Thymus (tissue), 11 donors: ENCODE results near the gene GPR15. TPM values are rescaled to one million over a fixed set of nuclear protein-coding genes. Genes with fewer than 3 reads are reported as not detected.

Source experiments
- DNase-seq, 9 donors: peaks; one replicate each; pipeline ENCODE4 v3.0.0-alpha.2; 2013; ENCODE audit warnings: low spot score in 9 of 9, low read depth in 6 of 9, missing footprints in 1 of 9
- H3K27ac ChIP-seq, 2 donors: one replicate each; pipeline ENCODE4 v1.5.1; 2013; ENCODE audit warnings: control low read depth in 1 of 2, low read depth in 1 of 2, low read length in 1 of 2, mild to moderate bottlenecking in 1 of 2, moderate library complexity in 1 of 2
- H3K27me3 ChIP-seq, 2 donors: one replicate each; pipeline ENCODE4 v1.5.1; 2013; ENCODE audit warnings: low read length in 1 of 2; ENCODE audit not compliant: control insufficient read depth in 2 of 2, insufficient read depth in 1 of 2
- H3K36me3 ChIP-seq, 2 donors: one replicate each; pipeline ENCODE4 v1.5.1; 2013; ENCODE audit warnings: low read length in 1 of 2, mild to moderate bottlenecking in 1 of 2, moderate library complexity in 1 of 2; ENCODE audit not compliant: control insufficient read depth in 2 of 2, insufficient read depth in 2 of 2
- H3K4me1 ChIP-seq, 2 donors: one replicate each; pipeline ENCODE4 v1.5.1; 2013; ENCODE audit warnings: low read length in 2 of 2; ENCODE audit not compliant: control insufficient read depth in 2 of 2, insufficient read depth in 2 of 2
- H3K4me3 ChIP-seq, 2 donors: one replicate each; pipeline ENCODE4 v1.5.1; 2013; ENCODE audit warnings: low read length in 2 of 2, control low read depth in 1 of 2, mild to moderate bottlenecking in 1 of 2
- H3K9me3 ChIP-seq, 2 donors: one replicate each; pipeline ENCODE4 v1.5.1; 2013; ENCODE audit warnings: low read length in 1 of 2, mild to moderate bottlenecking in 1 of 2; ENCODE audit not compliant: control insufficient read depth in 2 of 2, insufficient read depth in 1 of 2
- WGBS: extraction: QIAGEN DNeasy Blood & Tissue Kit; methylation state at CpG from one replicate; pipeline ENCODE4 v1.1.7; 2013; 5-methylcytosine and 5-hydroxymethylcytosine counted together
- polyA plus RNA-seq: library from polyadenylated mRNA; stranded (reverse); fragments of 200-250 nt; gene quantifications from one replicate; pipeline ENCODE4 v1.2.3, GENCODE V29; 2013
- total RNA-seq: library from RNA; stranded (reverse); fragments of 120-200 nt; gene quantifications from one replicate; pipeline ENCODE4 v1.2.4, GENCODE V29; 2013
- donor health status: healthy.

Gene GPR15
- total and polyA plus RNA-seq, 2 donors: 0.47 to 1.0 TPM

- over 99% methylated on average over 2 of the region's 2 CpGs for WGBS
Observed at GRCh38 chr3:98508582-98508981, 23.2 kb upstream of the GPR15 start.

GRCh38 chr3:98512576-98512975 lies 19.2 kb upstream of the GPR15 start:
- Histone ChIP-seq H3K27me3 (no peaks in the 10 kb centered on the region), H3K9me3 (no peaks in the 10 kb centered on the region), H3K36me3 (peaks cover 10 to 15% of the 10 kb centered on the region in 2 donors), H3K27ac (no peak overlapping the region), H3K4me3 (no peak overlapping the region), H3K4me1 (no peaks in the 10 kb centered on the region)
- no peak for DNase-seq
- 98% methylated on average over 4 of the region's 4 CpGs for WGBS

More at GRCh38 chr3:98508582-98508981, 23.2 kb upstream of the GPR15 start:
- H3K9me3 ChIP-seq: no peaks in the 10 kb centered on the region
- no peak overlapping the region for H3K4me3 ChIP-seq
- no peak for DNase-seq
- no peaks in the 10 kb centered on the region for H3K4me1 ChIP-seq
- H3K27me3 ChIP-seq: no peaks in the 10 kb centered on the region
- H3K36me3 ChIP-seq: no peaks in the 10 kb centered on the region
- no peak overlapping the region for H3K27ac ChIP-seq

- no peaks in the 10 kb centered on the region for H3K27me3 ChIP-seq
- 97% methylated on average over 4 of the region's 4 CpGs for WGBS
- H3K4me1 ChIP-seq: no peaks in the 10 kb centered on the region
- H3K4me3 ChIP-seq: no peak overlapping the region
- H3K9me3 ChIP-seq: no peaks in the 10 kb centered on the region
- no peak overlapping the region for H3K27ac ChIP-seq
- DNase-seq: no peak
- peaks cover 10 to 18% of the 10 kb centered on the region in 2 donors for H3K36me3 ChIP-seq
Observed at GRCh38 chr3:98513091-98513511, 18.7 kb upstream of the GPR15 start.

GRCh38 chr3:98513736-98514135 lies 18.0 kb upstream of the GPR15 start:
- H3K4me3 ChIP-seq: no peak overlapping the region
- no peak for DNase-seq
- 98% methylated on average over 3 of the region's 3 CpGs for WGBS
- H3K36me3 ChIP-seq: peaks cover 11 to 24% of the 10 kb centered on the region in 2 donors
- H3K4me1 ChIP-seq: no peaks in the 10 kb centered on the region
- H3K27ac ChIP-seq: no peak overlapping the region
- H3K9me3 ChIP-seq: no peaks in the 10 kb centered on the region
- H3K27me3 ChIP-seq: no peaks in the 10 kb centered on the region

GRCh38 chr3:98514948-98515347 lies 16.8 kb upstream of the GPR15 start:
- H3K4me1 ChIP-seq: no peaks in the 10 kb centered on the region
- 100% methylated on average over 1 of the region's 1 CpG for WGBS

GRCh38 chr3:98518816-98519215 lies 13.0 kb upstream of the GPR15 start:
- Histone ChIP-seq H3K9me3 (no peaks in the 10 kb centered on the region), H3K4me3 (no peak overlapping the region), H3K36me3 (peaks cover 17 to 39% of the 10 kb centered on the region in 2 donors), H3K4me1 (peaks cover 3 to 11% of the 10 kb centered on the region in 2 donors), H3K27ac (no peak overlapping the region), H3K27me3 (no peaks in the 10 kb centered on the region)
- no peak for DNase-seq
- WGBS: 100% methylated on average over 2 of the region's 2 CpGs

More at GRCh38 chr3:98514948-98515347, 16.8 kb upstream of the GPR15 start:
- Histone ChIP-seq H3K27ac (no peak overlapping the region), H3K4me3 (no peak overlapping the region), H3K27me3 (no peaks in the 10 kb centered on the region), H3K9me3 (no peaks in the 10 kb centered on the region), H3K36me3 (peaks cover 17 to 34% of the 10 kb centered on the region in 2 donors)
- DNase-seq: no peak

GRCh38 chr3:98519351-98519750 lies 12.4 kb upstream of the GPR15 start:
- Histone ChIP-seq H3K4me1 (peaks cover 3 to 11% of the 10 kb centered on the region in 2 donors), H3K4me3 (no peak overlapping the region), H3K27me3 (no peaks in the 10 kb centered on the region), H3K27ac (no peak overlapping the region), H3K9me3 (no peaks in the 10 kb centered on the region), H3K36me3 (peaks cover 17 to 39% of the 10 kb centered on the region in 2 donors)
- DNase-seq: no peak
- 95% methylated on average over 1 of the region's 1 CpG for WGBS

- peak in 8 of 9 donors; percentile 14 to 68 (median 31) for DNase-seq
- Histone ChIP-seq H3K9me3 (no peaks in the 10 kb centered on the region), H3K36me3 (peaks cover 10 to 30% of the 10 kb centered on the region in 2 donors), H3K27me3 (no peaks in the 10 kb centered on the region), H3K4me3 (peak overlapping the region; percentile 74 to 84), H3K27ac (peak overlapping the region; percentile 78 to 84), H3K4me1 (peaks cover 3 to 11% of the 10 kb centered on the region in 2 donors)
- WGBS: under 1% methylated on average over 16 of the region's 16 CpGs
Observed at GRCh38 chr3:98521897-98522543, 9.8 kb upstream of the GPR15 start.

GRCh38 chr3:98522544-98523281 lies 9.1 kb upstream of the GPR15 start, which contains the start of gene CLDND1:
Gene CLDND1, minus strand, starts transcription at chr3:98522902. Its CDS starts 1,478 bp downstream, at chr3:98521424.
- Histone ChIP-seq H3K4me1 (peaks cover 3 to 11% of the 10 kb centered on the region in 2 donors), H3K4me3 (peak within 1 kb of the TSS; percentile 74 to 84), H3K27ac (peak within 1 kb of the TSS; percentile 78 to 84), H3K9me3 (no peaks in the 10 kb centered on the region), H3K27me3 (no peaks in the 10 kb centered on the region), H3K36me3 (peaks cover 6 to 24% of the 10 kb centered on the region in 2 donors)
- WGBS: under 1% methylated on average over 63 of the region's 63 CpGs
- peak; percentile 89 to 97 (median 95) for DNase-seq
